LNCaP clone FGC (cell line): ENCODE results near the gene B4GALT1.

ENCODE experiments used
- DNase-seq: peaks from one replicate; pipeline ENCODE4 v3.0.0-alpha.2; 2011; ENCODE audit warnings: low read depth
- H3K4me3 ChIP-seq: 2 replicates; pipeline ENCODE4 v1.5.1; 2011; ENCODE audit warnings: mild to moderate bottlenecking, low read depth, low read length, control low read depth
- CTCF ChIP-seq: IDR thresholded peaks from 2 replicates; pipeline ENCODE4 v1.5.1; 2012; ENCODE audit warnings: mild to moderate bottlenecking; ENCODE audit not compliant: control insufficient read depth, insufficient read depth; ENCODE audit errors: extremely low read depth

B4GALT1 gene

GRCh38 chr9:33131790-33132772 lies 35.1 kb downstream of the B4GALT1 start:
- H3K4me3 ChIP-seq, result peak overlapping the region; percentile 22; the same call in 1 of the 2 replicates
- DNase-seq, result no peak
- TF ChIP-seq CTCF, result no peak

DNA sequence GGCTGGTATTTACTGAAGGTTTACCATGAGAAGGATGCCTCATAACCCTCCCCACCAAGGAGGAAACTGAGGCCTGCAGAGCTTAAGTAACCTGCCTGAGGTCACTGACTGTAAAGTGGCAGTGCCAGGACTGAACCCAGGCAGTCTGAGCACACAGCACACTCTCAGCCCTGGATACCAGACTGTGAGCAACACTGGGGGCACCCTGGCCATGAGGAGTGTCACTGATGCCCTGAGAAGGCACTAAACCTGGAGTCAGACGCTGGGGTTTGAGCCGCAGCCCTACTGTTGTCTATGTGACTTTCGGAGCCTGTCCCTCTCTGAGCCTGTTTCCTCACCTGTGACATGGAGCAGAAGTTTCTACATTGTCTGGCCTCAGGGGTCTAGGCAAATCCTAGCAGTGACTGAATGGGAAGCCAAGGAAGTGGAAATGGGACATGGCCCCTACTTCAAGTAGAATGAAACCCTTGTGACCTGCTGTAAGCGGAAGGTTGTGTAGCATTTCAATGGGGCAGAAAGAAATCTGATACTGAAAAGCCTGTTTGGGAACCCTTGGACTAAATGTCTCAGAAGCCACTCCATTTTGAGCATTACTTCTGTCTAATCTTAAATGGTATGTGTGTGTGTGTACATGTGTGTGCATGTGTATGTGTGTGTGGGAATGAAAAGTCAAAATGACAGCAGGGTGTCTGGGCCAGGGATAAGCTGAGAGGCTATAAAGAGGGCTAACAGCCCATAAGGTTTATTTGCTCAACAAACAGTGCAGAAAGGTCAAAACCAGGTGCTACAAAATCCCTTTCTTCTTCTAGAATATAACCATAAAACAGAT lies 36.0 kb downstream of the B4GALT1 start:
- TF ChIP-seq CTCF, result no peak
- DNase-seq, result peak; percentile 77
- H3K4me3 ChIP-seq, result no peak overlapping the region

DNA sequence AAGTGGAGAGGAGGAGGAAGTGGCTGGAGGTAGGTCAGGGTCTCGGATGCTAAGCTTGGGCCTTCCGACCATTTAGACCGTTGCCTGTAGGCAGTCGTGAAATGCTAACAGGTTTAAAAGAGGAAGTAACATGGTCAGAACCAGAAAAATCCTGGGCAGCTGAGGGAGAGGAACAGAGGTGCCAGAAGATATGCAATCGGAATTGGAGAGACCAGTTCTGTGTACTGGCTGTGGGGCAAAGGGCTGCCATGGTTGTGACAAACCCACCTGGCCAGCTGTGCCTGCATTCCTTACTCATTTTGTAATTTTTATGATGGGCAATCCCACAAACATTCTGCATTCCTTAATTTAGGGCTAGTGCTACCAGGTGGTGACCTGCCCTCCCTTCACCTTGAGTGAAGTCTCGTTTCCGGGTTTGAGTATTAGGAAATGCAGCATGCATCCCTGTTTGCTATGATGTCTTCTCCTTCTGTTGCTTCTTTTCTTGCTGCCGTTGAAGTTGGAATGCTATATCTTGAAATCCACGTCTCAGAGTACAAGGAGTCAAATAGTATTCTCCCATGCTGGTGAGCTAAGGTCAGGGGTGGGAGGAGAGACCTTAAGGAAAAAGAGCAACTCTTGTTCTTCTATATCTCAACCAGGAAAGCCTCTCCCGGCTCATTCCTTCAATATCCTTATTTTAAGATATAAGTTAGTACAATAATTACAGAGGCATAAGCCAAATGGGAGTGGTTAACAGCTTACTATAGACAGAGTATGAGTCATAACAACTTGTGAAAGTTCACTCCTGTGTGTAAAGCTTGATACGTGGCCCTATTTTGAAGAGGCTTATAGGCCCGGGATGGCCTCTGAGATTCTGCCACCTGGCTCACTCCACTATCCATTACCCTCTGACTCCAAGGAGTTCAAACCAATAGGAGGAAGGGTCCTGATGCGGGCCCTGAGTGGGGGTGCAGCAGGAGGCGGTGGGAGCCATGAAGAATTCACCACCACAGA lies 37.0 kb downstream of the B4GALT1 start:
- DNase-seq, result no peak
- no peak for TF ChIP-seq CTCF
- no peak overlapping the region for H3K4me3 ChIP-seq

- no peak overlapping the region for H3K4me3 ChIP-seq
- DNase-seq, result no peak
- TF ChIP-seq CTCF, result no peak
These were observed 37.8 kb downstream of the B4GALT1 start for GRCh38 chr9:33129251-33129885.

DNA sequence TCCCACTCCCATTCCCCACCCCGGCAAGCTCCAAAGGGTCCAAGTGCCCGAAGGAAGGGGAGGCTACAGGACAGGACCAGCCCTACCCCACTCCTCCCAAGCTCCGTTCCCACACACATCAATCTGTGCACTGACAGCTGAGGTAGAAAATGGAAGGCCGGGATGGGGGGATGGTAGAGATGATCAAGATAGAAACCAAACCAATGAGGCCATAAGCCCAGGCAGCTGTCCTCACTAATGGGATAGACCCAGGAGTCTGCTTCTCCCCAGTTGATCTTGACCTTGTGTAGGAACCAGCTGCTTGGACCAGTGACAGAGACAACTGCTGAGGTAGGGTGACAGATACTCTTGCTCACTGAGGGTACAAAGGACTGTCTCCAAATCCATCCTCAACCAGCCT lies 38.6 kb downstream of the B4GALT1 start:
- DNase-seq, result no peak
- no peak overlapping the region for H3K4me3 ChIP-seq
- TF ChIP-seq CTCF, result no peak

DNA sequence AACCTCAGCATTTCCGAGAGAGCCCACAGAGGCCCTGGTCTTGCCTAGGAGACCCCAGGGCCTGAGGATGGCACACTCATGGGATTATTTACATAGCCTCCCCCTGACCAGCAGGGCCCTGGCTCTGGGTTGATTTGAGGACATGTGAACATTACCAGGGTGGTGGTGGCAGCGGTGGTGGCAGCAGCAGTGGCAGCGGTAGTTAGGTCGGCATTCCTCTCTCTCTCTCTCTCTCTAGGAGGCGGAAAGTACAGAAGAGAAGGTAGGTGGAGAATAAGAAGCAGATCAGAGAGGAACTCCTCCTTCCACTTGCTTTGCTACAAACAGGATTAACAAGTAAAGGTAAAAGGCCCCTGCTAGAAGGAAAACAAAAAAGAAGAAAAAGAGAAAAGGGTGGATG lies 39.3 kb downstream of the B4GALT1 start:
- TF ChIP-seq CTCF, result no peak
- no peak for DNase-seq
- no peak overlapping the region for H3K4me3 ChIP-seq
